Measurements from ENCODE around the gene EMC9.

EMC9 gene

GRCh38 chr14:24141097-24141880 is at the start of gene EMC9:
Gene EMC9 (minus strand): TSS chr14:24141591. CDS start chr14:24141304, 287 bp downstream.
- Mint-ChIP-seq H3K9me3 (no peaks in the 10 kb centered on the region), H3K27me3 (no peaks in the 10 kb centered on the region), H3K27ac (peak within 1 kb of the TSS; percentile 80), H3K4me3 (peak within 1 kb of the TSS; percentile 95), H3K4me1 (peaks cover 74% of the 10 kb centered on the region), H3K36me3 (peaks cover 68% of the 10 kb centered on the region)
- CTCF ChIA-PET, result interaction anchor here (0.7 to 1.7 kb wide), 4 partner anchors 19 to 83 kb away, joined by 3 to 10 read pairs (median 4); partner anchors contain the start of genes IRF9 and PCK2
- peak; percentile 100 for DNase-seq

GRCh38 chr14:24190416-24190815 is 49.0 kb upstream of the EMC9 start:
- H3K4me3 Mint-ChIP-seq, result no peak overlapping the region
- no peak overlapping the region for H3K27ac Mint-ChIP-seq
- DNase-seq, result no peak
- H3K36me3 Mint-ChIP-seq, result peaks cover 49% of the 10 kb centered on the region
- H3K27me3 Mint-ChIP-seq, result no peaks in the 10 kb centered on the region
- H3K4me1 Mint-ChIP-seq, result peaks cover 65% of the 10 kb centered on the region
- CTCF ChIA-PET, result no interaction called here
- no peaks in the 10 kb centered on the region for H3K9me3 Mint-ChIP-seq

GRCh38 chr14:24189460-24189859 is 48.1 kb upstream of the EMC9 start:
- DNase-seq, result no peak
- no peaks in the 10 kb centered on the region for H3K27me3 Mint-ChIP-seq
- CTCF ChIA-PET, result interaction anchor here (0.7 to 0.8 kb wide), 2 partner anchors 28 to 119 kb away, joined by 3 read pairs; partner anchors contain the start of gene IRF9
- no peak overlapping the region for H3K27ac Mint-ChIP-seq
- H3K4me1 Mint-ChIP-seq, result peaks cover 59% of the 10 kb centered on the region
- H3K36me3 Mint-ChIP-seq, result peaks cover 50% of the 10 kb centered on the region
- no peaks in the 10 kb centered on the region for H3K9me3 Mint-ChIP-seq
- no peak overlapping the region for H3K4me3 Mint-ChIP-seq

GRCh38 chr14:24189059-24189375 is 47.6 kb upstream of the EMC9 start:
- Mint-ChIP-seq H3K27ac (peak overlapping the region; percentile 90), H3K4me1 (peaks cover 54% of the 10 kb centered on the region), H3K9me3 (no peaks in the 10 kb centered on the region), H3K36me3 (peaks cover 48% of the 10 kb centered on the region), H3K4me3 (peak overlapping the region; percentile 85), H3K27me3 (no peaks in the 10 kb centered on the region)
- no peak for DNase-seq
- CTCF ChIA-PET, result interaction anchor here (0.7 to 1.2 kb wide), 3 partner anchors 28 to 247 kb away, joined by 3 read pairs; partner anchors contain the start of gene IRF9

- H3K4me1 Mint-ChIP-seq, result peaks cover 52% of the 10 kb centered on the region
- CTCF ChIA-PET, result interaction anchor here (0.7 to 1.2 kb wide), 3 partner anchors 27 to 248 kb away, joined by 3 read pairs; partner anchors contain the start of gene IRF9
- no peaks in the 10 kb centered on the region for H3K27me3 Mint-ChIP-seq
- H3K9me3 Mint-ChIP-seq, result no peaks in the 10 kb centered on the region
- peak; percentile 97 for DNase-seq
- peak within 1 kb of the TSS; percentile 90 for H3K27ac Mint-ChIP-seq
- peaks cover 49% of the 10 kb centered on the region for H3K36me3 Mint-ChIP-seq
- peak within 1 kb of the TSS; percentile 85 for H3K4me3 Mint-ChIP-seq
Measured at GRCh38 chr14:24188251-24189058, 47.1 kb upstream of the EMC9 start, which contains the start of gene IPO4. Gene IPO4 (minus strand): TSS chr14:24188816. CDS start chr14:24188787, 29 bp downstream.

- CTCF ChIA-PET, result no interaction called here
- Mint-ChIP-seq H3K4me3 (peak overlapping the region; percentile 85), H3K27me3 (no peaks in the 10 kb centered on the region), H3K4me1 (peaks cover 45% of the 10 kb centered on the region), H3K27ac (peak overlapping the region; percentile 90), H3K9me3 (no peaks in the 10 kb centered on the region), H3K36me3 (peaks cover 48% of the 10 kb centered on the region)
- no peak for DNase-seq
Measured at GRCh38 chr14:24187539-24187915, 46.1 kb upstream of the EMC9 start.

GRCh38 chr14:24186831-24187538 is 45.6 kb upstream of the EMC9 start:
- H3K27ac Mint-ChIP-seq, result peak overlapping the region; percentile 33

GRCh38 chr14:24185741-24186140 is 44.4 kb upstream of the EMC9 start:
- Mint-ChIP-seq H3K9me3 (no peaks in the 10 kb centered on the region), H3K27ac (no peak overlapping the region), H3K4me3 (no peak overlapping the region), H3K36me3 (peaks cover 41% of the 10 kb centered on the region), H3K4me1 (peaks cover 31% of the 10 kb centered on the region), H3K27me3 (no peaks in the 10 kb centered on the region)
- CTCF ChIA-PET, result interaction anchor here (0.6 kb wide), 1 partner anchor 35 kb away, joined by 4 read pairs; no protein-coding TSS in a partner anchor
- no peak for DNase-seq

More at GRCh38 chr14:24186831-24187538, 45.6 kb upstream of the EMC9 start:
- Mint-ChIP-seq H3K36me3 (peaks cover 46% of the 10 kb centered on the region), H3K9me3 (no peaks in the 10 kb centered on the region), H3K4me1 (peaks cover 40% of the 10 kb centered on the region), H3K4me3 (peak overlapping the region; percentile 85), H3K27me3 (no peaks in the 10 kb centered on the region)
- CTCF ChIA-PET, result no interaction called here
- no peak for DNase-seq

GRCh38 chr14:24185026-24185425 is 43.6 kb upstream of the EMC9 start:
- no peak overlapping the region for H3K4me3 Mint-ChIP-seq
- H3K36me3 Mint-ChIP-seq, result peaks cover 42% of the 10 kb centered on the region
- no peak overlapping the region for H3K27ac Mint-ChIP-seq
- H3K4me1 Mint-ChIP-seq, result peaks cover 26% of the 10 kb centered on the region
- DNase-seq, result no peak
- H3K9me3 Mint-ChIP-seq, result no peaks in the 10 kb centered on the region
- H3K27me3 Mint-ChIP-seq, result no peaks in the 10 kb centered on the region
- CTCF ChIA-PET, result interaction anchor here (0.6 kb wide), 1 partner anchor 34 kb away, joined by 4 read pairs; no protein-coding TSS in a partner anchor

- H3K36me3 Mint-ChIP-seq, result peaks cover 48% of the 10 kb centered on the region
- no peak for DNase-seq
- H3K4me1 Mint-ChIP-seq, result peaks cover 21% of the 10 kb centered on the region
- no peak overlapping the region for H3K27ac Mint-ChIP-seq
- H3K27me3 Mint-ChIP-seq, result no peaks in the 10 kb centered on the region
- no peaks in the 10 kb centered on the region for H3K9me3 Mint-ChIP-seq
- CTCF ChIA-PET, result no interaction called here
- H3K4me3 Mint-ChIP-seq, result no peak overlapping the region
Measured at GRCh38 chr14:24184104-24184970, 42.9 kb upstream of the EMC9 start.

GRCh38 chr14:24183014-24183481 is 41.7 kb upstream of the EMC9 start:
- no peak for DNase-seq
- Mint-ChIP-seq H3K9me3 (no peaks in the 10 kb centered on the region), H3K4me3 (no peak overlapping the region), H3K36me3 (peaks cover 55% of the 10 kb centered on the region), H3K27me3 (no peaks in the 10 kb centered on the region), H3K4me1 (peaks cover 14% of the 10 kb centered on the region), H3K27ac (no peak overlapping the region)
- CTCF ChIA-PET, result no interaction called here

GRCh38 chr14:24182110-24182882 is 40.9 kb upstream of the EMC9 start:
- Mint-ChIP-seq H3K36me3 (peaks cover 57% of the 10 kb centered on the region), H3K9me3 (no peaks in the 10 kb centered on the region), H3K4me3 (no peak overlapping the region), H3K4me1 (peaks cover 7% of the 10 kb centered on the region), H3K27me3 (no peaks in the 10 kb centered on the region), H3K27ac (peak overlapping the region; percentile 16)
- DNase-seq, result no peak
- CTCF ChIA-PET, result no interaction called here

Data from activated naive CD4-positive, alpha-beta T cell treated with anti-CD3 and anti-CD28 coated beads, Interleukin-2, amount 10 ng/mL, durations not matched to agents 7 days and 5 days (primary cell).